Endometrial microvascular endothelial cells (primary cell): ENCODE measurements around the gene EML6. TPM values are rescaled to one million over a fixed set of nuclear protein-coding genes. Genes with fewer than 3 reads are reported as not detected.

ENCODE experiments used
- in situ Hi-C: cut with HindIII; loops from 2 replicates; pipeline ENCODE4 v1.10.0; 2017; ENCODE audit warnings: low sequenced_read_pairs, low pct_unique_long_range_greater_than_20kb; ENCODE audit errors: inconsistent ontology term
- total RNA-seq: library from RNA; depleted of rRNA; stranded (reverse); fragments of >200 nt; gene quantifications from one replicate; pipeline ENCODE4 v1.2.3, GENCODE V29; 2015; ENCODE audit errors: inconsistent ontology term

EML6 gene
- total RNA-seq, 1 donor from 2014 or later, result 1.7 TPM

GRCh38 chr2:54948120-54948519, 224.7 kb downstream of the EML6 start:
- in situ Hi-C loops, result no loop called here

- in situ Hi-C loops, result no loop called here
Observed at GRCh38 chr2:54949431-54949830, 226.0 kb downstream of the EML6 start.

GRCh38 chr2:54950811-54951210, 227.3 kb downstream of the EML6 start:
- in situ Hi-C loops, result no loop called here

GRCh38 chr2:54952425-54952824, 229.0 kb downstream of the EML6 start:
- in situ Hi-C loops, result no loop called here

GRCh38 chr2:54952978-54953456, 229.6 kb downstream of the EML6 start:
- in situ Hi-C loops, result no loop called here

- in situ Hi-C loops, result no loop called here
Observed at GRCh38 chr2:54954158-54954557, 230.7 kb downstream of the EML6 start.

GRCh38 chr2:54954705-54955357, 231.4 kb downstream of the EML6 start:
- in situ Hi-C loops, result no loop called here

GRCh38 chr2:54955358-54956110, 232.1 kb downstream of the EML6 start:
- in situ Hi-C loops, result no loop called here

- in situ Hi-C loops, result no loop called here
Observed at GRCh38 chr2:54956111-54956627, 232.7 kb downstream of the EML6 start.

GRCh38 chr2:54957321-54957999, 234.0 kb downstream of the EML6 start:
- in situ Hi-C loops, result no loop called here

- in situ Hi-C loops, result no loop called here
Observed at GRCh38 chr2:54958717-54959371, 235.4 kb downstream of the EML6 start.

- in situ Hi-C loops, result no loop called here
Observed at GRCh38 chr2:54960164-54960563, 236.7 kb downstream of the EML6 start.

GRCh38 chr2:54962511-54962910, 239.0 kb downstream of the EML6 start:
- in situ Hi-C loops, result no loop called here

GRCh38 chr2:54962935-54963440, 239.5 kb downstream of the EML6 start:
- in situ Hi-C loops, result no loop called here

- in situ Hi-C loops, result no loop called here
Observed at GRCh38 chr2:54963476-54963875, 240.0 kb downstream of the EML6 start.

GRCh38 chr2:54964271-54964670, 240.8 kb downstream of the EML6 start:
- in situ Hi-C loops, result no loop called here

- in situ Hi-C loops, result no loop called here
Observed at GRCh38 chr2:54964816-54965215, 241.4 kb downstream of the EML6 start.

GRCh38 chr2:54965425-54965824, 242.0 kb downstream of the EML6 start:
- in situ Hi-C loops, result no loop called here
